SK-N-SH treated with all-trans-retinoic acid at 6 μM for 48 hours (cell line): Measurements from ENCODE around the gene POP4.

ENCODE experiments used
- CSDC2 ChIP-seq: fragments of 250-450 bp; sonication (Bioruptor Pico); IDR thresholded peaks from 2 replicates; pipeline ENCODE4 v1.5.0; 2020; ENCODE audit warnings: mild to moderate bottlenecking, moderate library complexity
- ZC3H10 ChIP-seq: fragments of 250-450 bp; sonication (Bioruptor Pico); IDR thresholded peaks from 2 replicates; pipeline ENCODE4 v1.5.1; 2021; ENCODE audit warnings: mild to moderate bottlenecking, moderate library complexity

DNA sequence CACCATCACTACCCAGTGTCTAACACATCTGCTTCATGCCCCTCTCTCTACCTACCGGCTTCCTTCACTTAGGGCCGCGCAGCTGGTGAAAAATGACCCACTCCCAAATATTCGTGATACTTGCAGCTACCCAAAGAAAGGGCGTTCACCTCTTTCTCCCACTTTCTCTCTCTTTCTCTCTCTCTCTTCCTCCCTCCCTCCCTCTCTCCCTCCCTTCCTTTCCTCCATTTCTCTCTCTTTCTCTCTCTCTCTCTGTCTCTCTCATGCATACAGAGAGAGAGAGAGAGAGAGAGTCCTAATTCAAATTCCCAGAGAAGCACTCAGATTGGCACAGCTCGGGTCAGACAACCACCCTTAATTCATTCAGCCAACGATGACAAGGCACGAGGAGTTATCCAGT is 27.7 kb upstream of the POP4 start:
- no peak for TF ChIP-seq ZC3H10 (CRISPR knock-in tag)
- no peak for TF ChIP-seq CSDC2 (CRISPR knock-in tag)
